ENCODE results near the gene GPR146. TPM values are rescaled to one million over a fixed set of nuclear protein-coding genes. Genes with fewer than 3 reads are reported as not detected.

The GPR146 gene
- total and polyA plus RNA-seq, 2 of the 8 experiments (the other 6 are each of a cell fraction or from before 2014, with no cell fraction given), result 1.8 to 2.7 TPM

GRCh38 chr7:1016577-1017531, 27.5 kb upstream of the GPR146 start (continued):
- TF ChIP-seq CHD7 (IDR thresholded peaks at IDR 0.05; ENCODE audit: insufficient replicate concordance, low read length) (no peak), SIRT6 (IDR thresholded peaks at IDR 0.05; ENCODE audit: low read length) (no peak), CBX8 (IDR thresholded peaks at IDR 0.05; ENCODE audit: borderline replicate concordance, low read depth, low read length) (no peak), CTBP2 (IDR thresholded peaks at IDR 0.05; ENCODE audit: borderline replicate concordance, insufficient read depth, insufficient read length, low read length) (no peak), RXRA (IDR thresholded peaks at IDR 0.05; ENCODE audit: insufficient read depth, low read depth, low read length) (no peak), CBX5 (IDR thresholded peaks at IDR 0.05; ENCODE audit: low read depth, low read length) (no peak)

All from H1 (cell line).